WTC11 (cell line): ENCODE measurements around the gene DHX58. TPM values are rescaled to one million over a fixed set of nuclear protein-coding genes. Genes with fewer than 3 reads are reported as not detected.

ENCODE experiments used
- ATAC-seq: fragments of 200-7000 bp; cut with Tn5 transposase; 2 replicates; pipeline ENCODE4 v1.10.0; 2021; ENCODE audit warnings: mild to moderate bottlenecking, moderate library complexity
- CTCF ChIA-PET: fragments of 300-600 bp; sonication (Branson Sonifier 250); formaldehyde crosslinking; loops from one replicate; lab custom pipeline; 2021; ENCODE audit warnings: antibody characterized with exemption; lab: Charles Lee
- POLR2A ChIA-PET: fragments of 350-600 bp; sonication (Branson Sonifier 250); formaldehyde crosslinking; loops from one replicate; lab custom pipeline; 2021; ENCODE audit warnings: antibody characterized with exemption; lab: Charles Lee
- DNase-seq: peaks from one replicate; pipeline ENCODE4 v3.0.0; 2021; ENCODE audit warnings: low spot score
- H3K27ac Mint-ChIP-seq: 2 replicates; pipeline ENCODE4 v1.8.0; 2021; ENCODE audit warnings: mixed read lengths
- H3K27me3 Mint-ChIP-seq: 2 replicates; pipeline ENCODE4 v1.8.0; 2021; ENCODE audit warnings: low read depth, mild to moderate bottlenecking, moderate library complexity, mixed read lengths
- H3K36me3 Mint-ChIP-seq: 2 replicates; pipeline ENCODE4 v1.8.0; 2021; ENCODE audit warnings: mixed read lengths
- H3K4me1 Mint-ChIP-seq: 2 replicates; pipeline ENCODE4 v1.8.0; 2022; ENCODE audit warnings: mixed read lengths
- H3K4me3 Mint-ChIP-seq: 2 replicates; pipeline ENCODE4 v1.8.0; 2021; ENCODE audit warnings: mild to moderate bottlenecking, moderate library complexity, mixed read lengths
- H3K9me3 Mint-ChIP-seq: 2 replicates; pipeline ENCODE4 v1.8.0; 2021; ENCODE audit warnings: mixed read lengths
- ATF1 ChIP-seq: sonication (generic); formaldehyde crosslinking; IDR thresholded peaks from 2 replicates; pipeline ENCODE4 v1.8.1; 2023; ENCODE audit warnings: mild to moderate bottlenecking, moderate library complexity, missing genetic modification reagents
- CBFB ChIP-seq: sonication (generic); formaldehyde crosslinking; IDR thresholded peaks from 2 replicates; pipeline ENCODE4 v1.8.1; 2022; ENCODE audit warnings: mild to moderate bottlenecking, low read depth, missing genetic modification reagents
- ESRRA ChIP-seq: sonication (generic); formaldehyde crosslinking; IDR thresholded peaks from 2 replicates; pipeline ENCODE4 v1.8.1; 2022; ENCODE audit warnings: mild to moderate bottlenecking, missing genetic modification reagents, borderline replicate concordance
- NR1H2 ChIP-seq: sonication (generic); formaldehyde crosslinking; IDR thresholded peaks from 2 replicates; pipeline ENCODE4 v1.9.0; 2021; ENCODE audit warnings: mild to moderate bottlenecking, moderate library complexity, missing genetic modification reagents
- OVOL2 ChIP-seq: fragments of 250-450 bp; sonication (Bioruptor Pico); IDR thresholded peaks from 2 replicates; pipeline ENCODE4 v1.9.0; 2021; ENCODE audit warnings: mild to moderate bottlenecking, borderline replicate concordance
- TCF7 ChIP-seq: sonication (generic); formaldehyde crosslinking; IDR thresholded peaks from 2 replicates; pipeline ENCODE4 v1.8.0; 2022; ENCODE audit warnings: mild to moderate bottlenecking, low read depth, missing genetic modification reagents, moderate library complexity
- ZNF263 ChIP-seq: sonication (generic); formaldehyde crosslinking; IDR thresholded peaks from 2 replicates; pipeline ENCODE4 v1.8.1; 2022; ENCODE audit warnings: low read depth, mild to moderate bottlenecking, moderate library complexity, missing genetic modification reagents
- ZNF671 ChIP-seq: fragments of 250-450 bp; sonication (Bioruptor Pico); IDR thresholded peaks from 2 replicates; pipeline ENCODE4 v1.8.0; 2021; ENCODE audit warnings: mild to moderate bottlenecking
- total RNA-seq: library from RNA; stranded (reverse); gene quantifications from 3 replicates; pipeline ENCODE4 v1.2.3, GENCODE V29; 2021
- TF ChIP-seq, protein P1 (sequence below): sonication (generic); formaldehyde crosslinking; IDR thresholded peaks from 2 replicates; pipeline ENCODE4 v1.8.0; 2022; ENCODE audit warnings: mild to moderate bottlenecking, missing genetic modification reagents
- TF ChIP-seq, protein P2 (sequence below): sonication (generic); formaldehyde crosslinking; IDR thresholded peaks from 2 replicates; pipeline ENCODE4 v1.8.0; 2022; ENCODE audit warnings: mild to moderate bottlenecking, missing genetic modification reagents
- TF ChIP-seq, protein P3 (sequence below): fragments of 250-450 bp; sonication (Bioruptor Pico); IDR thresholded peaks from 2 replicates; pipeline ENCODE4 v1.9.0; 2021; ENCODE audit warnings: mild to moderate bottlenecking
- TF ChIP-seq, protein P4 (sequence below): sonication (generic); formaldehyde crosslinking; IDR thresholded peaks from 2 replicates; pipeline ENCODE4 v1.8.1; 2022; ENCODE audit warnings: missing genetic modification reagents, borderline replicate concordance

The DHX58 gene
- total RNA-seq, 1 experiment from 2014 or later, result 6.3 TPM

DNA sequence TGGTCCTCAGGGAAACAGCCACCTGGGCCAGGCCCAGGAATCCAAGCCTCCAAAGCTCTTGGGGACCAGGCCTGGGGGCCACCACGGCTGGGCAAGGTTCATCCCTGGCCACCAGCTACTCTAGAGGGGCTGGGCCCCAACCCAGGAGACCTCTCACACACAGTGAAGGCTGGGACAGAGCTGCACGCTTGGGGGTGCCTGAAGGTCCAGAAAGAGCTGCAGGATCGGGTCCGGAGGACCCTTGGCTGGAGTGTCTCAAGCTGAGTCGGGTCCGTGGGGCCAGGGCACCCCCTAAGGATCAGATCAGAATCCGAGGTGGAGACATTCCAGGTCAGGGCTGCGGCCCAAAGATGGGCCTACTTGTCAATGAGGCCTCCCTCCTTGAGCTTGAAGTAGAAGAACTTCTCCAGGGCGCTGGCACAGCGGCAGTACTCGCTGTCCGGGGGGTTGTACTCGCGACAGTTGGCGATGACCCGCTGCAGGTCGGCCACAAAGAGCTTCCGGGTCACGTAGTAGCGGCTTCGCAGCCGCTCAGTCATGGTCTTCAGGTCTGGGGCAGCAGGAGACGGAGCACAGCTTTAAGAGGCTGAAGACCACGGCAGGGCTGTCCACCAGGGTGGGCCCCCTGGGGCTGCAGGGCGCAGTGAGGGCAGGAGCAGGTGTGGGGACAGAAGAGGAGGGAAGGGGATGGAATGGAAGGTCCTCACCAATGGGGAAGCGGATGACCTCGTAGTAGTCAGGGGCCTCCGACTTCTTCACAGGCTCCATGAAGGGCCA lies 967 bp upstream of the DHX58 start (continued):
- TF ChIP-seq, protein P1, sequence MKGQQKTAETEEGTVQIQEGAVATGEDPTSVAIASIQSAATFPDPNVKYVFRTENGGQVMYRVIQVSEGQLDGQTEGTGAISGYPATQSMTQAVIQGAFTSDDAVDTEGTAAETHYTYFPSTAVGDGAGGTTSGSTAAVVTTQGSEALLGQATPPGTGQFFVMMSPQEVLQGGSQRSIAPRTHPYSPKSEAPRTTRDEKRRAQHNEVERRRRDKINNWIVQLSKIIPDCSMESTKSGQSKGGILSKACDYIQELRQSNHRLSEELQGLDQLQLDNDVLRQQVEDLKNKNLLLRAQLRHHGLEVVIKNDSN (CRISPR knock-in tag), result no peak
- no peak for TF ChIP-seq TCF7 (CRISPR knock-in tag)
- TF ChIP-seq, all 79 proteins: peak for 0

DNA sequence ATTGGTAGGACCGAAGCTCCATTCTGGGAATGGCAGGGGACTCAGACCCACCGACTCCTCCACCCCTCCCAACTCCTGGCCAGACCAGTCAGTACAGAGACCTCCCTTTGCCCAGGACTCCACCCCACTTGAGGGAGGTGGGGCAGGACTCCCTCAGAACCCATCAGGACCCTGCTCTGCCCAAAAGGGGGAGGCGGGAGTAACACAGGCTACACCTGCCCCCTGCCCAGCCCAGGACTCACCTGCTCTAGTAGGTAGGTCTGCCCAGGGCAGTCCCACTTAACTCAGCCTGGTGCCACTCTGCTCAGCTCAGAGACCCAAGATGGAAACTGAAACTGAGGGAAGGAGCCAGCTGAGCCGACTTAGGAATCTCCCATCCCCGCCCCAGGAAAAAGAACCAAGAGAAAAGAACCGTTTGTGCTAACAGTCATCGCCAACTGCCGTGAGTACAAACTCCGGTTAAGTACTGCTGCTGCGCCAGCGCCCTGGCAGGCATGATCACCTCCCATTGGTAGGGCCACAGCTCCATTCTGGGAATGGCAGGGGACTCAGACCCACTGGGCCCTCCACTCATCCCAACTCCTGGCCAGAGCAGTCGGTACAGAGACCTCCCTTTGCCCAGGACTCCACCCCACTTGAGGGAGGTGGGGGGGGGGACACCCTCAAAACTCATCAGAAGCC lies 503 bp downstream of the DHX58 start:
- DNase-seq (no peak), ATAC-seq (peak; percentile 21)
- peak overlapping the region; percentile 22 for H3K27ac Mint-ChIP-seq
- no peak overlapping the region for H3K4me3 Mint-ChIP-seq
- peaks cover 17% of the 10 kb centered on the region for H3K4me1 Mint-ChIP-seq
- no peaks in the 10 kb centered on the region for H3K9me3 Mint-ChIP-seq
- ChIA-PET POLR2A (no interaction called here), CTCF (interaction anchor here (0.7 to 4.2 kb wide), 18 partner anchors 9 to 152 kb away, joined by 3 to 27 read pairs (median 4); partner anchors contain the start of genes DNAJC7, HSPB9, KAT2A and NKIRAS2)
- peaks cover under 1% of the 10 kb centered on the region; the same call in 1 of the 2 replicates for H3K27me3 Mint-ChIP-seq
- H3K36me3 Mint-ChIP-seq, result peaks cover 21% of the 10 kb centered on the region
- TF ChIP-seq, protein P2, sequence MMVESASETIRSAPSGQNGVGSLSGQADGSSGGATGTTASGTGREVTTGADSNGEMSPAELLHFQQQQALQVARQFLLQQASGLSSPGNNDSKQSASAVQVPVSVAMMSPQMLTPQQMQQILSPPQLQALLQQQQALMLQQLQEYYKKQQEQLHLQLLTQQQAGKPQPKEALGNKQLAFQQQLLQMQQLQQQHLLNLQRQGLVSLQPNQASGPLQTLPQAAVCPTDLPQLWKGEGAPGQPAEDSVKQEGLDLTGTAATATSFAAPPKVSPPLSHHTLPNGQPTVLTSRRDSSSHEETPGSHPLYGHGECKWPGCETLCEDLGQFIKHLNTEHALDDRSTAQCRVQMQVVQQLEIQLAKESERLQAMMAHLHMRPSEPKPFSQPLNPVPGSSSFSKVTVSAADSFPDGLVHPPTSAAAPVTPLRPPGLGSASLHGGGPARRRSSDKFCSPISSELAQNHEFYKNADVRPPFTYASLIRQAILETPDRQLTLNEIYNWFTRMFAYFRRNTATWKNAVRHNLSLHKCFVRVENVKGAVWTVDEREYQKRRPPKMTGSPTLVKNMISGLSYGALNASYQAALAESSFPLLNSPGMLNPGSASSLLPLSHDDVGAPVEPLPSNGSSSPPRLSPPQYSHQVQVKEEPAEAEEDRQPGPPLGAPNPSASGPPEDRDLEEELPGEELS (CRISPR knock-in tag), result no peak
- TF ChIP-seq, protein P3, sequence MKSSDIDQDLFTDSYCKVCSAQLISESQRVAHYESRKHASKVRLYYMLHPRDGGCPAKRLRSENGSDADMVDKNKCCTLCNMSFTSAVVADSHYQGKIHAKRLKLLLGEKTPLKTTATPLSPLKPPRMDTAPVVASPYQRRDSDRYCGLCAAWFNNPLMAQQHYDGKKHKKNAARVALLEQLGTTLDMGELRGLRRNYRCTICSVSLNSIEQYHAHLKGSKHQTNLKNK (CRISPR knock-in tag), result no peak
- TF ChIP-seq OVOL2 (no peak), NR1H2 (CRISPR knock-in tag) (no peak), CBFB (CRISPR knock-in tag) (no peak)
- TF ChIP-seq, protein P4, sequence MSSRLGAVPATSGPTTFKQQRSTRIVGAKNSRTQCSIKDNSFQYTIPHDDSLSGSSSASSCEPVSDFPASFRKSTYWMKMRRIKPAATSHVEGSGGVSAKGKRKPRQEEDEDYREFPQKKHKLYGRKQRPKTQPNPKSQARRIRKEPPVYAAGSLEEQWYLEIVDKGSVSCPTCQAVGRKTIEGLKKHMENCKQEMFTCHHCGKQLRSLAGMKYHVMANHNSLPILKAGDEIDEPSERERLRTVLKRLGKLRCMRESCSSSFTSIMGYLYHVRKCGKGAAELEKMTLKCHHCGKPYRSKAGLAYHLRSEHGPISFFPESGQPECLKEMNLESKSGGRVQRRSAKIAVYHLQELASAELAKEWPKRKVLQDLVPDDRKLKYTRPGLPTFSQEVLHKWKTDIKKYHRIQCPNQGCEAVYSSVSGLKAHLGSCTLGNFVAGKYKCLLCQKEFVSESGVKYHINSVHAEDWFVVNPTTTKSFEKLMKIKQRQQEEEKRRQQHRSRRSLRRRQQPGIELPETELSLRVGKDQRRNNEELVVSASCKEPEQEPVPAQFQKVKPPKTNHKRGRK (CRISPR knock-in tag), result no peak

DNA sequence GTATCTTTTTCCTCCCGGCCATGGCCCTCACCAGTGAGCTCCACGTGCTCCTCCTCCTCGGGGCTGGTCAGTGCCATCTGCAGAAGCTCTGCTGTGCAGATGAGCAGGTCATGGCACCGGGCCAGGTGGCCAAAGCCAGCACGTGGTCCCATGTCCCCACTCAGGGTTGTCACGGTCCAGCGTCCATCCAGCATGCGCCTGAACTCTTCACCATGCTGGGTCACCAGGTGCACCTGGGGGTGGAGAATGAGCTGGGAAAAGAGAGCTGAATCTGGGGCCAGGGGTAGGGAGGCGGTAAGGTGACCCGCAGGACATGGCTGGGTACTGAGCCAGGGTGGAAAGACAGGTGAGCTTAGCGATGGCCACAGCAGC lies 1.3 kb downstream of the DHX58 start:
- CTCF ChIA-PET, result interaction anchor here (0.7 to 4.2 kb wide), 12 partner anchors 8 to 152 kb away, joined by 3 to 27 read pairs (median 4); partner anchors contain the start of genes DNAJC7, HSPB9, KAT2A and NKIRAS2
- H3K27ac Mint-ChIP-seq, result no peak overlapping the region
- peaks cover 16% of the 10 kb centered on the region for H3K36me3 Mint-ChIP-seq
- no peak for TF ChIP-seq ZNF671 (CRISPR knock-in tag)
- no peak for TF ChIP-seq ZNF263 (CRISPR knock-in tag)
- no peak for TF ChIP-seq ATF1
- no peak for TF ChIP-seq ESRRA
- DNase-seq (no peak), ATAC-seq (no peak)
- H3K27me3 Mint-ChIP-seq, result peaks cover 6% of the 10 kb centered on the region; the same call in 1 of the 2 replicates
- POLR2A ChIA-PET, result no interaction called here
- no peak overlapping the region for H3K4me3 Mint-ChIP-seq
- no peaks in the 10 kb centered on the region for H3K9me3 Mint-ChIP-seq
- H3K4me1 Mint-ChIP-seq, result peaks cover 17% of the 10 kb centered on the region
